ENCODE data around the gene BYSL.

DNA sequence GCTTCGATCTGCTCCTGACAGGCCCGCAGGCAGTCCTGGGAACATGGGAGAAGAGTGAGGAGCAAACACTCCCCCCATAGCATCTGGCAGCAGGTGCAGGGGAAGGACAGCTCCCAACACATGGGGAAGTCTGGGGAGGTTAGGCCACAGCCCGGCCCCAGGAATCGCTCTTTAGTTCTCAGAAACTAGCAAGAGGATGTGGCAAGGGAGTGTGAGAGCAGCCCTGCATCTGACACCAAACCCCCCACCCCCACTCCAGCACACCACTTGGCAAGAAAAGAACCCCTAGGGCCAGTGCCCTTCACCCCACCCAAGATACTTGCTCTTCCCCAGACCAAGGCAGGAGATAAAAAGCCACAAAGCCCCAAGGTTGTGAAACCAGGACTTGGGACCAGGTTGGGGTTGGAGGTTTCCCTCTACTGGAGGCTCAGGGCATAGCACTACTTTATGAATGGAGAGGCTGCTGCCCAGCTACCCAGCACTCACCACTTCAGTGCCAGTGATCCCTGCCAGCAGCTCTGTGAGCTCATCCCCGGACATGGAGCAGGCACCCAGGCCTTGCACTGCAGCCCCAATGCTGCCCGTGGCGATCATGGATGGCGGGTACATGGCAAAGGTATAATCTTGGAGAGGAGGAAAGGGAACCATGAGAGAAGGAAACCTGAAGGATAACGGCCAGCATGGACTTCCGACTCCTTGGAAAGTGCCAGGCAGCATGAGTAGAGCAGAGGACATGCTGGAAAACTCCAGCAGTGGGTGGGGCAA lies 15.0 kb downstream of the BYSL start:
- TF ChIP-seq LEF1 (IDR thresholded peaks at IDR 0.05; ENCODE audit: borderline replicate concordance): no peak
- TF ChIP-seq FOXK2 (IDR thresholded peaks at IDR 0.05): no peak
- no peak for TF ChIP-seq L3MBTL2 (conservative IDR thresholded peaks at IDR 0.05)
- no peak for TF ChIP-seq TARDBP (IDR thresholded peaks at IDR 0.05)
- no peak for TF ChIP-seq FOXM1 (IDR thresholded peaks at IDR 0.05; ENCODE audit: borderline replicate concordance)
- no peak for TF ChIP-seq ARNT (IDR thresholded peaks at IDR 0.05)
- no peak for TF ChIP-seq SP1 (IDR thresholded peaks at IDR 0.05)
- TF ChIP-seq NFRKB (IDR thresholded peaks at IDR 0.05): no peak
- no peak for TF ChIP-seq ZNF384 (IDR thresholded peaks at IDR 0.05)
- no peak for TF ChIP-seq BHLHE40 (IDR thresholded peaks at IDR 0.05; ENCODE audit: borderline replicate concordance)
- no peak for TF ChIP-seq HDGF (IDR thresholded peaks at IDR 0.05; ENCODE audit: borderline replicate concordance)
- TF ChIP-seq SUZ12 (IDR thresholded peaks at IDR 0.05): no peak
- no peak for TF ChIP-seq PKNOX1 (IDR thresholded peaks at IDR 0.05)
